GM23338 (cell line): ENCODE measurements around the gene VPS54. TPM values are rescaled to one million over a fixed set of nuclear protein-coding genes. Genes with fewer than 3 reads are reported as not detected.
A peak's percentile ranks its signal among the peaks of the same experiment; 100 is the strongest.

Source experiments
- ATAC-seq: fragments of 200-7000 bp; cut with Tn5 transposase; 3 replicates; pipeline ENCODE4 v1.9.1; 2020
- DNase-seq: peaks from one replicate; pipeline ENCODE4 v3.0.0-alpha.2; 2015; ENCODE audit warnings: low spot score
- H2AFZ ChIP-seq: fragments of 200-600 bp; sonication (generic); 2 replicates; pipeline ENCODE4 v1.8.0; 2016; ENCODE audit warnings: antibody characterized with exemption, mild to moderate bottlenecking, moderate library complexity
- H3F3A ChIP-seq: fragments of 200-600 bp; sonication (generic); replicated peaks from 2 replicates; pipeline ENCODE4 v1.8.0; 2017; ENCODE audit warnings: antibody characterized with exemption, mixed run types, low read depth
- H3K27ac ChIP-seq: fragments of 200-600 bp; sonication (generic); 2 replicates; pipeline ENCODE4 v1.6.1; 2016; ENCODE audit warnings: low read depth
- H3K27me3 ChIP-seq: fragments of 200-600 bp; sonication (generic); 2 replicates; pipeline ENCODE4 v1.8.0; 2016; ENCODE audit warnings: mild to moderate bottlenecking, mixed run types, moderate library complexity; ENCODE audit not compliant: insufficient read depth
- H3K36me3 ChIP-seq: fragments of 200-600 bp; sonication (generic); 2 replicates; pipeline ENCODE4 v1.8.0; 2016; ENCODE audit warnings: mild to moderate bottlenecking; ENCODE audit not compliant: insufficient read depth
- H3K4me1 ChIP-seq: fragments of 200-600 bp; sonication (generic); 2 replicates; pipeline ENCODE4 v1.8.0; 2016; ENCODE audit warnings: mild to moderate bottlenecking, moderate library complexity; ENCODE audit not compliant: insufficient read depth
- H3K4me2 ChIP-seq: fragments of 200-600 bp; sonication (generic); 2 replicates; pipeline ENCODE4 v1.7.1; 2017; ENCODE audit warnings: mixed run types
- H3K4me3 ChIP-seq: fragments of 200-600 bp; sonication (generic); 2 replicates; pipeline ENCODE4 v1.6.1; 2016; ENCODE audit warnings: mixed run types
- H3K79me2 ChIP-seq: fragments of 200-600 bp; sonication (generic); replicated peaks from 2 replicates; pipeline ENCODE4 v1.8.0; 2017; ENCODE audit warnings: mild to moderate bottlenecking; ENCODE audit not compliant: insufficient read depth
- H3K9me2 ChIP-seq: fragments of 200-600 bp; sonication (generic); 2 replicates; pipeline ENCODE4 v1.8.0; 2017; ENCODE audit not compliant: insufficient read depth
- H4K20me1 ChIP-seq: fragments of 200-600 bp; sonication (generic); replicated peaks from 2 replicates; pipeline ENCODE4 v1.8.0; 2017; ENCODE audit warnings: mild to moderate bottlenecking; ENCODE audit not compliant: insufficient read depth
- H3K27ac Mint-ChIP-seq: 2 replicates; pipeline ENCODE4 v1.8.0; 2020; ENCODE audit warnings: inconsistent platforms, mild to moderate bottlenecking, moderate library complexity, mixed read lengths
- H3K27me3 Mint-ChIP-seq: 3 replicates; pipeline ENCODE4 v1.8.0; 2022; ENCODE audit warnings: low read depth, mild to moderate bottlenecking, moderate library complexity, mixed read lengths, inconsistent platforms; ENCODE audit not compliant: insufficient read depth, poor library complexity
- H3K36me3 Mint-ChIP-seq: 3 replicates; pipeline ENCODE4 v1.8.0; 2021; ENCODE audit warnings: low read depth, mild to moderate bottlenecking, inconsistent platforms, moderate library complexity, mixed read lengths
- H3K4me1 Mint-ChIP-seq: 3 replicates; pipeline ENCODE4 v1.8.0; 2020; ENCODE audit warnings: mild to moderate bottlenecking, inconsistent platforms, mixed read lengths
- H3K4me3 Mint-ChIP-seq: 3 replicates; pipeline ENCODE4 v1.8.0; 2021; ENCODE audit warnings: moderate library complexity, mild to moderate bottlenecking, inconsistent platforms, mixed read lengths
- H3K9me3 Mint-ChIP-seq: 3 replicates; pipeline ENCODE4 v1.8.0; 2020; ENCODE audit warnings: moderate library complexity, mild to moderate bottlenecking, inconsistent platforms, mixed read lengths
- CREB1 ChIP-seq: fragments of 250-450 bp; sonication (Bioruptor Pico); IDR thresholded peaks from 2 replicates; pipeline ENCODE4 v1.5.0; 2020; ENCODE audit warnings: low read depth, mild to moderate bottlenecking, moderate library complexity
- ETS1 ChIP-seq: IDR thresholded peaks from 2 replicates; pipeline ENCODE4 v1.6.1; 2016; ENCODE audit warnings: antibody characterized with exemption
- NANOG ChIP-seq: IDR thresholded peaks from 2 replicates; pipeline ENCODE4 v1.6.1; 2016; ENCODE audit warnings: antibody characterized with exemption, borderline replicate concordance
- POLR2AphosphoS5 ChIP-seq: IDR thresholded peaks from 2 replicates; pipeline ENCODE4 v1.6.1; 2016; ENCODE audit warnings: antibody characterized with exemption, low read depth
- REST ChIP-seq: IDR thresholded peaks from one replicate; pipeline ENCODE4 v1.6.1; 2018; ENCODE audit warnings: antibody characterized with exemption; ENCODE audit not compliant: unreplicated experiment
- ZNF331 ChIP-seq: fragments of 250-450 bp; sonication (Bioruptor Pico); IDR thresholded peaks from 2 replicates; pipeline ENCODE4 v1.5.0; 2020; ENCODE audit warnings: low read depth, mild to moderate bottlenecking, moderate library complexity
- polyA plus RNA-seq: library from polyadenylated mRNA; unstranded; fragments of >200 nt; fragmentation: Nextera tagmentation; extraction: Ambion mirVana; gene quantifications from 2 replicates; pipeline ENCODE4 v1.2.1, GENCODE V29; 2016
- total RNA-seq: library from RNA; depleted of rRNA; stranded (reverse); fragments of >200 nt; shearing (Covaris generic); gene quantifications from 2 replicates; pipeline ENCODE4 v1.2.3, GENCODE V29; 2014
- TF ChIP-seq, protein P1 (sequence below), 2 experiments: fragments of 200-600 bp in 1 of 2; sonication (generic) in 1 of 2; conservative IDR thresholded peaks; 2 replicates each; pipeline versions ENCODE4 v1.5.1 to v1.6.1; 2016 to 2017; ENCODE audit warnings: antibody characterized with exemption in 2 of 2, low read depth in 2 of 2, mild to moderate bottlenecking in 2 of 2, moderate library complexity in 1 of 2

Gene VPS54
- total and polyA plus RNA-seq, 2 experiments from 2014 or later, result 6.6 to 17.0 TPM

DNA sequence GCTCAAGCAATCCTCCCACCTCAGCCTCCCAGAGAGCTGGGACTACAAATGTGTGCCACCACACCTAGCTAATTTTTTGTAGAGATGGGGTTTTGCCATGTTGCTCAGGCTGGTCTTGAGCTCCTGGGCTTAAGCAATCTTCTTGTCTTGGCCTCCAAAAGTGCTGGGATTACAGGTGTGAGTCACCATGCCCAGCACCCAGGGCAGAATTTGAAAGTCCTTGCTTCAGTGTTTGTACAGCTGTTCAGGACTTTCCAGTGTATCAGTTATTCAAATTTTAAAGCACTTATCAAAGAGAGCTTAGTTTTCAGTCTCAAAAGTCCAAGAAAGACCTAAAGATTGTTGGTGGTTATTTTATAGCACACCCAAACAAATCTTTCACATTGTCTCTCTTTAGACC, 43.6 kb upstream of the VPS54 start:
- H3K9me3 Mint-ChIP-seq, result no peaks in the 10 kb centered on the region
- no peak for ATAC-seq
- peak overlapping the region; percentile 23; the same call in 1 of the 2 replicates for H2AFZ ChIP-seq
- H4K20me1 ChIP-seq, result no peaks in the 10 kb centered on the region
- H3K4me1 ChIP-seq, result peaks cover 35% of the 10 kb centered on the region
- no peaks in the 10 kb centered on the region for H3K79me2 ChIP-seq
- no peak overlapping the region for H3K4me3 ChIP-seq
- H3F3A ChIP-seq, result peaks cover 8% of the 10 kb centered on the region; the same call in 1 of the 2 replicates
- H3K9me2 ChIP-seq, result no peaks in the 10 kb centered on the region
- H3K36me3 Mint-ChIP-seq, result no peaks in the 10 kb centered on the region
- H3K27me3 ChIP-seq, result no peaks in the 10 kb centered on the region
- H3K4me3 Mint-ChIP-seq, result no peak overlapping the region
- H3K36me3 ChIP-seq, result no peaks in the 10 kb centered on the region
- peak overlapping the region; percentile 42; the same call in 1 of the 2 replicates for H3K27ac ChIP-seq
- peaks cover 40% of the 10 kb centered on the region for H3K4me1 Mint-ChIP-seq
- no peak for DNase-seq
- no peak overlapping the region for H3K4me2 ChIP-seq
- peaks cover 6% of the 10 kb centered on the region for H3K27me3 Mint-ChIP-seq
- TF ChIP-seq POLR2AphosphoS5, result no peak
- TF ChIP-seq ETS1, result no peak
- TF ChIP-seq NANOG, result no peak
- no peak overlapping the region for H3K27ac Mint-ChIP-seq

GRCh38 chr2:64059270-64059669, 40.0 kb upstream of the VPS54 start:
- DNase-seq (no peak), ATAC-seq (no peak)
- Histone ChIP-seq H3K9me2 (no peaks in the 10 kb centered on the region), H3F3A (no peaks in the 10 kb centered on the region; the same call in 1 of the 2 replicates), H3K36me3 (no peaks in the 10 kb centered on the region), H3K27ac (no peak overlapping the region), H3K4me3 (no peak overlapping the region), H2AFZ (no peak overlapping the region), H4K20me1 (no peaks in the 10 kb centered on the region), H3K4me1 (peaks cover 10% of the 10 kb centered on the region), H3K27me3 (no peaks in the 10 kb centered on the region), H3K79me2 (no peaks in the 10 kb centered on the region), H3K4me2 (no peak overlapping the region)
- Mint-ChIP-seq H3K36me3 (no peaks in the 10 kb centered on the region), H3K4me3 (no peak overlapping the region), H3K27me3 (no peaks in the 10 kb centered on the region), H3K9me3 (no peaks in the 10 kb centered on the region), H3K27ac (no peak overlapping the region), H3K4me1 (peaks cover 13% of the 10 kb centered on the region)
- TF ChIP-seq POLR2AphosphoS5 (no peak), REST (no peak), CREB1 (CRISPR knock-in tag) (no peak), ETS1 (no peak), ZNF331 (no peak)
- TF ChIP-seq, protein P1, sequence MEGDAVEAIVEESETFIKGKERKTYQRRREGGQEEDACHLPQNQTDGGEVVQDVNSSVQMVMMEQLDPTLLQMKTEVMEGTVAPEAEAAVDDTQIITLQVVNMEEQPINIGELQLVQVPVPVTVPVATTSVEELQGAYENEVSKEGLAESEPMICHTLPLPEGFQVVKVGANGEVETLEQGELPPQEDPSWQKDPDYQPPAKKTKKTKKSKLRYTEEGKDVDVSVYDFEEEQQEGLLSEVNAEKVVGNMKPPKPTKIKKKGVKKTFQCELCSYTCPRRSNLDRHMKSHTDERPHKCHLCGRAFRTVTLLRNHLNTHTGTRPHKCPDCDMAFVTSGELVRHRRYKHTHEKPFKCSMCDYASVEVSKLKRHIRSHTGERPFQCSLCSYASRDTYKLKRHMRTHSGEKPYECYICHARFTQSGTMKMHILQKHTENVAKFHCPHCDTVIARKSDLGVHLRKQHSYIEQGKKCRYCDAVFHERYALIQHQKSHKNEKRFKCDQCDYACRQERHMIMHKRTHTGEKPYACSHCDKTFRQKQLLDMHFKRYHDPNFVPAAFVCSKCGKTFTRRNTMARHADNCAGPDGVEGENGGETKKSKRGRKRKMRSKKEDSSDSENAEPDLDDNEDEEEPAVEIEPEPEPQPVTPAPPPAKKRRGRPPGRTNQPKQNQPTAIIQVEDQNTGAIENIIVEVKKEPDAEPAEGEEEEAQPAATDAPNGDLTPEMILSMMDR (conservative IDR thresholded peaks at IDR 0.05; ENCODE audit: low read depth in 2 of 2), result no peak
